Endometrial microvascular endothelial cells (primary cell): Measurements from ENCODE around the gene XRN1. TPM values are rescaled to one million over a fixed set of nuclear protein-coding genes. Genes with fewer than 3 reads are reported as not detected.
"Not testable (repeated sequence)": the region's sequence is repeated elsewhere in the genome, so short reads cannot be mapped to it uniquely, and the experiment has no call there.

Experiments used
- in situ Hi-C: cut with HindIII; loops from 2 replicates; pipeline ENCODE4 v1.10.0; 2017; ENCODE audit warnings: low sequenced_read_pairs, low pct_unique_long_range_greater_than_20kb; ENCODE audit errors: inconsistent ontology term
- total RNA-seq: library from RNA; depleted of rRNA; stranded (reverse); fragments of >200 nt; gene quantifications from one replicate; pipeline ENCODE4 v1.2.3, GENCODE V29; 2015; ENCODE audit errors: inconsistent ontology term

The XRN1 gene
- total RNA-seq, 1 donor from 2014 or later: 13.6 TPM

DNA sequence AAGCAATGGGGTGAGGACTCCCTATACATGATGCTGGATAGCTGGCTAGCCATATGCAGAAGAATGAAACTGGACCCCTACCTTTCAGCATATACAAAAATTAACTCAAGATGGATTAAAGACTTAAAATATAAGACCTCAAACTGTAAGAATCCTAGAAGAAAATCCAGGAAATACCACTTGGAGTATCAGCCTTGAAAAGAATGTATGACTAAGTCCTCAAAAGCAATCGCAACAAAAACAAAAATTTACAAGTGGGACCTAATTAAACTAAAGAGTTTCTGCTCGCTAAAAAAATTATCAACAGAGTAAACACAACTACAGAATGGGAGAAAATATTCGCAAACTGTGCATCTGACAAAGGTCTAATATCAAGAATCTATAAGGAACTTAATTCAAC is 94.3 kb downstream of the XRN1 start:
- in situ Hi-C loops: no loop called here

GRCh38 chr3:142352698-142353097 is 95.1 kb downstream of the XRN1 start:
- in situ Hi-C loops: not testable (repeated sequence)

DNA sequence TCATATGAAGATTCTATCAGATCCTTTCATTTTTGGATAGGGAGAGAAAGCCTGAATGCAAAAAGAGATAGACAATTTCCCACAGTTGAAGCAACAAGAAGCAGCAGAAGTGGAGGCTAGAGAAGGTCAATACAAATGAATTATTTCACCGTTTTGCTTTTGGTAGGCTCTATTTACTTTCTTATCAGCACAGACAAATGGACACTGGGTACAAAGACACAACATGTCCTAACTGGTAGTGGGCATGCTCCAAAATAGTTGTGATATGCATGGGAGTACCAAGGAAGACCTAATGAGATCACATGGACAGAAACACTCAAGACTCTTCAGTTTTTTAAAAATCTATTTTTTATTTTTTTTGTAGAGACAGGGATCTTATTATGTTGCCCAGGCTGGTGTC is 99.4 kb downstream of the XRN1 start:
- in situ Hi-C loops: no loop called here

- in situ Hi-C loops: no loop called here
These were observed 109.8 kb downstream of the XRN1 start for GRCh38 chr3:142337994-142338393.

DNA sequence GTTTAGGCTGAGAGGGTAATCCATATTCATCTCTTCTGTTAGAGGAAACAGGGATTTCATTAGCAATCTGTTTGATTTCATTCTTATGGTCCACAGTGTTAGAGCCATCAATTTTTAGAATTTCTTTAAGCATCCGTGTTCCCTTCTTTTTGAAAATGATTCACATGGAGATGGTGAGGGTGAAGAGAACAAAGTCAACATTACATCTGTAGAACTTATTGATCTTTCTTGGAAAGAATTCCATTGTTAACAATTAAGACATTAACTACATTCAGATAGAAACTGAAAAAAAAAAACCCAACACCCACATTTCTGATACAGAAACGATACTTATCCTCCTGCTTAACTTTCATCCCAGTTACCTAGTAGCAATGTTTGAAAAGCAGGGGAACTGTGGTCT is 115.4 kb downstream of the XRN1 start:
- in situ Hi-C loops: no loop called here

DNA sequence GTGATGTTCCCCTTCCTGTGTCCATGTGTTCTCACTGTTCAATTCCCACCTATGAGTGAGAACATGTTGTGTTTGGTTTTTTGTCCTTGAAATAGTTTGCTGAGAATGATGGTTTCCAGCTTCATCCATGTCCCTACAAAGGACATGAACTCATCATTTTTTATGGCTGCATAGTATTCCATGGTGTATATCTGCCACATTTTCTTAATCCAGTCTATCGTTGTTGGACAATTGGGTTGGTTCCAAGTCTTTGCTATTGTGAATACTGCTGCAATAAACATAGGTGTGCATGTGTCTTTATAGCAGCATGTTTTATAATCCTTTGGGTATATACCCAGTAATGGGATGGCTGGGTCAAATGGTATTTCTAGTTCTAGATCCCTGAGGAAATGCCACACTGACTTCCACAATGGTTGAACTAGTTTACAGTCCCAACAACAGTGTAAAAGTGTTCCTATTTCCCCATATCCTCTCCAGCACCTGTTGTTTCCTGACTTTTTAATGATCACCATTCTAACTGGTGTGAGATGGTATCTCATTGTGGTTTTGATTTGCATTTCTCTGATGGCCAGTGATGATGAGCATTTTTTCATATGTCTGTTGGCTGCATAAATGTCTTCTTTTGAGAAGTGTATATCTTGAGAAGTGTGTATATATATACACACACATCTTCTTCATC is 123.4 kb downstream of the XRN1 start:
- in situ Hi-C loops: not testable (repeated sequence)

DNA sequence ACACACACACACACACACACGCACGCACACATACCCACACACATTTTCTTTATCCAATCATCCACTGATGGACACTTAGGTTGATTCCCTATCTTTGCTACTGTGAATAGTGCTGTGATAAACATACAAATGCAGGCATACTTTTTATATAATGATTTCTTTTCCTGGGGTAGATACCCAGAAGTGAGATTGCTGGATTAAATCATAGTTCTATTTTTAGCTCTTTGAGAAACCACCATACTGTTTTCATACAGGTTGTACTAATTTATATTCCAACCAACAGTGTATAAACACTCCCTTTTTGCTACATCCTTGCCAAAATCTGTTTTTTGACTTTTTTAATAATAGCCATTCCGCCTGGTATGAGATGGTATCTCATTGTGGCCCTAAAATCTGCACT is 127.9 kb downstream of the XRN1 start:
- in situ Hi-C loops: no loop called here

- in situ Hi-C loops: no loop called here
These were observed 128.7 kb downstream of the XRN1 start for GRCh38 chr3:142319094-142319493.

- in situ Hi-C loops: no loop called here
These were observed 129.5 kb downstream of the XRN1 start for GRCh38 chr3:142318331-142318730.

DNA sequence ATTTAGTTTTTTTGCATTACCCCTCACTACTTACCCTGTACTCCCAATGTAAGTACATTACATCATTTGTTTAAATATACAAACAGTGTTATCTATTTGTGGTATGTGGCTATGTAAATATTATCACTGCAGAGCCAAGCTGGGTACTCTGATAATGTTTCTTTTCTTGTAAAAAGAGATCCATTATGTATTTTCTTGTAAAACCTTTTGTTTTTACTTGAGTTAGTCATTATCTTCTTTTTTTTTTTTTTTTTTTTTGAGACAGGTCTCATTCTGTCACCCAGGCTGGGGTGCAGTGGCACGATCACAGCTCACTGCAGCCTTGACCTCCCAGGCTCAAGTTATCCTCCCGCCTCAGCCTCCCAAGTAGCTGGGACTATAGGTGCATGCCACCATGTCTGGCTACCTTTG is 131.9 kb downstream of the XRN1 start:
- in situ Hi-C loops: not testable (repeated sequence)

DNA sequence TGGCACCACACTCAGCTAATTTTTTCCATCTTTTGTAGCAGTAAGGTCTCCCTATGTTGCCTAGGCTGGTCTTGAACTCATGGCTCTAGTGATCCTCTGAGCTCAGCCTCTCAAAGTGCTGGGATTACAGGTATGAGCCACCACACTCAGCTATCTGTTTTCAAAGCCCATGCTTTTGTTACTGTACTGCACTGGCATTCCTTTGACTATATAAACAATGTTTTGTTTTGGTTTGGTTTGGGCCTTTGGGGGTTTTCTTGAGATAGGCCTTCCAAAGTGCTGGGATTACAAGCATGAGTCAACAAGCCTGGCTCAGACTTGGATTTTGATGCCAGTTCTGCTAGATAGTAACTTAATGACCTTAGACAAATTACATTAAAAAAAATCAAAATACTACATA is 132.8 kb downstream of the XRN1 start:
- in situ Hi-C loops: no loop called here

- in situ Hi-C loops: no loop called here
These were observed 137.4 kb downstream of the XRN1 start for GRCh38 chr3:142310439-142310838.

DNA sequence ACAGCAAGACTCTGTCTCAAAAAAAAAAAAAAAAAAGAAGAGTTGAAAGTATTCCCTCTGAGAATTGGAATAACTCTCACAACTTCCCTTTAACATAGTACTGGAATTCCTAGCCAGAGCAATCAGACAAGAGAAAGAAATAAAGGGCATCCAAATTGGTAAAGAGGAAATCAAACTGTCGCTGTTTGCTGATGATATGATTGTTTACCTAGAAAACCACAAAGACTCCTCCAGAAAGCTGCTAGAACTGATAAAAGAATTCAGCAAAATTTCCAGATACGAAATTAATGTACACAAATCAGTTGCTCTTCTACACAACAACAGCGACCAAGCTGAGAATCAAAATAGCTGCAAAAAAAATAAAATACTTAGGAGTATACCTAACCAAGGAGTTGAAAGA is 145.0 kb downstream of the XRN1 start:
- in situ Hi-C loops: not testable (repeated sequence)

GRCh38 chr3:142298626-142299025 is 149.2 kb downstream of the XRN1 start:
- in situ Hi-C loops: no loop called here

DNA sequence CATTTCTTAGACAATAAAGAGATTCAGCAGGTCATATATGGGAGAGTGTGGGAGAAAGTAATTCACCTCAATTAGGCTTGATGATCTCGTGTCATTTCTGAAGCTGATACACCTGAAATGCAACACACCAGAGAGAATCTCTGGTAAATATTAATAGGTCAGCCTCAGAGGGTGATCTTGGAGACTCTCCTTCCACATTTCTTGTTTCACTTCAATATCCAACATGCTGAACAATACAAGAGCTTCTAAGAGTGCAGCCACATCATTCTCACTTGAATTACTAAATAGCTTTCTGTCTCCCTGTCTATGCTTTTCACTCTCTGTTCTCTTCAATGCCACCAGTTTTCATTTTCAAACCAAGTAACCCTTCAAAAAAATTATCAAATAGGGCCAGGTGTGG is 151.3 kb downstream of the XRN1 start:
- in situ Hi-C loops: no loop called here

DNA sequence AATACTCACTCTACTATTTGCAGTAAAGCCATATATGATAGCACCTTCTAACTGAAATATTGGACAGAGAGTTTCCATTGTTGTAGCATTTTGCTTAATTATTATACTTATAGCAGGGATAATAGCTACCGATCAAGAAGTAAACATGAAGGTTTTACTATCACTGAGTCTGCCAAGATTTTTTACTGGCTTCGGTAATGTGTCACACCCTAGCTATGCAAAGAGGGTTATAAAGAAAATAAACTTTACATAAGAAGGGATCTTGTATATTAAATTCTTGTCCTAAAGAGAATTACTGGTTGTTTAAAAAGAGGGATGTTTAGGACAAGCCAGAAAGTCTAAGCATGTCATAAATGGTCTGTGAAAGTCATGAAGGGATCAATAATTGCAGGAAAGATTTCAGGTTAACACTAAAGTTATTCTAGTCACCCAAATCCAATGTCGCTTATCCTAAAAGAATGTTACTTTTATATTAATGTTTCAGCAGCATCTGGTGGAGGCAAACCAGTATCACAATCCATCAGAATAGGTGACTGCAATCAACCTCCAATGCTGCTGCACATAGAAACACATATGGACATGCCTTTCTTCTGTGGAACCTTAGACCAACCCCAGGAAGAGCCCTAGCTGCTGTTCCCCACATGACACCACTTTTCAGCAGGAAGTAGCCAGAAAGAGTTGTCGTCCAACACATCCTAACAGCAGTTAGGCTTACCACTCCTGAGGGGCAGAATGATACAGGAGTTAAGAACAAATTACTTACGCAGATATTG is 159.8 kb downstream of the XRN1 start:
- in situ Hi-C loops: no loop called here

- in situ Hi-C loops: no loop called here
These were observed 162.7 kb downstream of the XRN1 start for GRCh38 chr3:142285083-142285517.

GRCh38 chr3:142282503-142282902 is 165.3 kb downstream of the XRN1 start:
- in situ Hi-C loops: no loop called here

- in situ Hi-C loops: no loop called here
These were observed 166.4 kb downstream of the XRN1 start for GRCh38 chr3:142281474-142281873.

GRCh38 chr3:142279965-142280590 is 167.8 kb downstream of the XRN1 start:
- in situ Hi-C loops: no loop called here
